Activated CD4-positive, alpha-beta T cell treated with anti-CD3 and anti-CD28 coated beads, Interleukin-2, amount 50 U/mL, for 16 hours (primary cell): ENCODE data around the gene PPM1F.

Experiments used
- DNase-seq: peaks from one replicate; pipeline ENCODE4 v3.0.0-alpha.2; 2020

The PPM1F gene, protein sequence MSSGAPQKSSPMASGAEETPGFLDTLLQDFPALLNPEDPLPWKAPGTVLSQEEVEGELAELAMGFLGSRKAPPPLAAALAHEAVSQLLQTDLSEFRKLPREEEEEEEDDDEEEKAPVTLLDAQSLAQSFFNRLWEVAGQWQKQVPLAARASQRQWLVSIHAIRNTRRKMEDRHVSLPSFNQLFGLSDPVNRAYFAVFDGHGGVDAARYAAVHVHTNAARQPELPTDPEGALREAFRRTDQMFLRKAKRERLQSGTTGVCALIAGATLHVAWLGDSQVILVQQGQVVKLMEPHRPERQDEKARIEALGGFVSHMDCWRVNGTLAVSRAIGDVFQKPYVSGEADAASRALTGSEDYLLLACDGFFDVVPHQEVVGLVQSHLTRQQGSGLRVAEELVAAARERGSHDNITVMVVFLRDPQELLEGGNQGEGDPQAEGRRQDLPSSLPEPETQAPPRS

DNA sequence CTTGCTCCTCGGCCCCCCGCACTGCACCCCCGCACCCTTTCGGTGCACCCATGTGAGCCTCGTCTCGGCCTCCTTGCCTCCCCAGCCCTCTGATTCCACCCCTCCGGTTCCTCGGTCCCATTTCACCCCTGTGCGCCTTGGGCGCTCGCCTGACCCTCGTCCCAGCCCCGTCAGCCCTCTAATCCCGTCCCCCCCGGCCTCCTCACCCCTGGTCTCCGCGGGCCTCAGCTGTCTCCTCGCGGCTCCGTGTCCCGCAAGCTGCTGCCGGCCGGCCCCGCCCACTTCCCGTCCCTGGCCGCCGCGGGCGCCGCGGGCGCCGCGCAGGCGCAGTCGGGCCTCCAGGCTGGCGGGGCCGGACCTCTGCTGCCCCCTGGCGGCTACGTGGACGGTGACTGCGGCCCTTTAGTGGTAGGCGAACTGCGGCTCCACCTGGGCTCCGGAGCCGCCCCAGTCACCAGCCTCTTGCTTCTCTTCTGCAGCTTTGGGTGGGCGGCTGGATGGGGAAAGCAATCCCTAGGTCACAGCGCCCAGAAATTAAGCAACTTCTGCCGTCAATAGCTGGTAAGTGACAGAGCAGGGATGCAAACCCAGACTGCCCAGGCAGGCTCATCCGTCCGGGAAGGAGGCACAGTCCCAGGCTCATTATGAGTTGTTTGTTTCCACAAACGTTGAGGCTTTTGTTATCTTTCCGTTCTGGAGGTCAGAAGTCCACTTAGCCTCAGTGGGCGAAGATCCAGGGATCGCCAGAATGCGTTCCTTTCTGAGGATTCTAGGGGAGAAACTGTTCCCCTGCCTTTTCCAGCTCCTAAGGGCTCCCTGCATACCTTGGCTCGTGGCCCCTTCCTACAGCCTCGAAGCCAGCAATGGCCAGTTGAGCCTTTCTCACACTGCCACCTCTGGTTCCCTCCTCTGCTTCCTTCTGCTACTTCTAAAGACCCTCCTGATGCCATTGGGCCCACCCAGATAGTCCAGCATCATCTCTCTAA, at the start of gene PPM1F:
PPM1F (minus strand) TSS at position 263 of the 986 bp plus-strand sequence. CDS start 6,800 bp downstream, outside the sequence.
- DNase-seq: peak; percentile 87

DNA sequence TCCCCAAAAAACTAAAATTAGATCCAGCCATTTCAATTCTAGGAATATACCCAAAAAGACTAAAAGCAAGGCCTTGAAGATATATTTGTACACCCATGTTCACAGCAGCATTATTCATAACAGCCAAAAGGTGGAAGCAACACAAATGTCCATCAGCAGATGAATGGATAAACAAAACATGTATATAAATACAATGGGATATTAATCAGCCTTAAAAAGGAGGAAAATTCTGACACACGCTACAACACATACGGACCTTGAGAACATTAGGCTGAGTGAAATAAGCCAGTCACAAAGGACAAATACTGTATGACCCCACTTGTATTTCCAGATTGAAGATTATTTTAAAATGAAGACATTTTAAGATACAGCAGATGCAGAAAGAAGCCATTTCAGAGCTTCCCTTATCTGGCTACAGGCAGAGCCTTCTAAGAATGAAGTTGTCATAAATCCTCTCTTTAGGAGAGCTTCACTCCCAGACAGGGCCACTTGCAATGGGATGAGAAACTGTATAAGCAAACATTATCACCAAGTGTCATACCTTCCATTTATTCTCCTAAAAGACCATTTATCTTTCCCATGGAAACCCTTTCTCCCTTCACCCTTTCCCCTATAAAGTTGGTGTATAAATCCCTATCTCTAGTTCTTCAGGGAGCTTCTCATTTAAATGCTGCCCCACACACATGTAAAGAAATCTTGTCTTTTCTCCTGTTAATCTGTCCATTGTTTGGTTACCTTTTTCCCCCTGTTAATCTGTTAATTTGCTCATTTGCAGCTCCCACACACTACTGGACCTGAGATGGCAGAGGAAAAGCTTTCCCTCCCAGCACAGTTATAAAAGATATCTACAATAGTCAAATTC, 49.2 kb upstream of the PPM1F start:
- DNase-seq: no peak

DNA sequence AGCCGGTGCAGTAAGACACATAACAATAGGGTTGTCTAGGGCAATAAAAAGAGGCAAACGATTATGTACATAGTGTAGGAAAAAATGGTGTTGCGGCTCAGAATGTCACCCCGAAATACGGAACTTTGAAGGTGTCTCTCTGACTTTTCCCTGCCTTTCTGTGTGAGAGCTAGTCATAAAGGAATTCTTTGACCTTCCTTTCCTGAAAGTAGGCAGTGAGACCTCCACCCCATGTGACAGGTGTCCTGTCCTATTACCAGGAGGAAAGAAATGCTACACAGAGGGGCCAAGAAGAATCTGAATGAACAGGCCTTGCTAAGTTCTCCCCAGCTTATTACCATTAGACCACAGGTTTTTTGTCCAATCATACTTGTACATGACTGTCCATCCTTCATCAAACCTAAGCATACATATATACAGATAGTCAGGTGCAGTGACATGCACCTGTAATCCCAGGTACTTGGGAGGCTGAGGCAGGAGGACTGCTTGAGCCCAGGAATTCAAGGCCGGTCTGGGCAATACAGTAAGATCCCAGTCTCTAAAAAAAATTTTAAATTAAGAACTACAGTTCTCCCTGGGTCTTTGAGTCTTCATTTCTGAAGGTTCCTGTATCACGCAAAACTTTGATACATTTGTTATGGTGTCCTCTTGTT, 46.1 kb upstream of the PPM1F start:
- no peak for DNase-seq

DNA sequence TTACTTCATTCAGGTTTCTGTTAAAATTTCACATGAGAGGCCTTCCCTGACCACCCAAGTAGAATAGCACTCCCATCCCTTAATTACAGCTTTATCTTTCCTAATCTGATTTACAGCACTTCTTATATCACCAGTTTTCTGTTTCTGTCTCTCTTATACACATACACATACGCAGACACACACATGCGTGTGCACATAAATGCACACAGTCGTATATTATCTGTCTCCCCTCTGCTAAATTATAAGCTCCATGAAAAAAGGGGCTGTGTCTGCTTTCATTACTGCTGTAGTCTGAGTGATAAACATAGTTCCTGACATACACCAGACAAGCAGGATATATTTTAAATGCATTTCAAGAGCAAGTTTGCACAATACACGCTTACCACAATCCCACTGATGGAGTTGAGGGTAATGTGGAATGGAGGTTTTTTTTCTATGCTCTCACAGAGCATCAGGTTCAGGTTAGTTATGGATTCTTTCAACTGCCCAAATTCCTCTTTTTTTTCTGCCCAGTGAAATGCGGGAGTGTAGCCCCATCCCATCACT, 43.6 kb upstream of the PPM1F start:
- no peak for DNase-seq

DNA sequence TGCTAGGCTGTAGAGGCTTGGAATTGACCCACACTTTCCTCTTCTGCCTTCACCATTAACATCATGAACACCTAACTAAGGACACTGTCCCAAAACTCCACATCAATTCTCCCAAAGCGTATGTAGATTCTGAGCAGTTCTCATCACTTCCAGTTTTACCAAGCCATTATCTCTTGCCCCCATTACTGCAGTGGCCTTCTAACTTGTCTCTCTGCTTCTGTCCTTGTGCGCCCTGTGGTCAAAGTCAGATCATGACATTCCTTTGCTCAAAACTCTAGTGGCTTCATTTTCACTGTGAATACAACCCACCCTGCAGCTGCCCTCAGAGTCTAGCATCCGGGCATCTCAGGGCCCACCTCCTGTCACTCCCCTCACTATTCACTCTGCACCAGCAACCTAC, 43.0 kb upstream of the PPM1F start:
- DNase-seq: no peak

DNA sequence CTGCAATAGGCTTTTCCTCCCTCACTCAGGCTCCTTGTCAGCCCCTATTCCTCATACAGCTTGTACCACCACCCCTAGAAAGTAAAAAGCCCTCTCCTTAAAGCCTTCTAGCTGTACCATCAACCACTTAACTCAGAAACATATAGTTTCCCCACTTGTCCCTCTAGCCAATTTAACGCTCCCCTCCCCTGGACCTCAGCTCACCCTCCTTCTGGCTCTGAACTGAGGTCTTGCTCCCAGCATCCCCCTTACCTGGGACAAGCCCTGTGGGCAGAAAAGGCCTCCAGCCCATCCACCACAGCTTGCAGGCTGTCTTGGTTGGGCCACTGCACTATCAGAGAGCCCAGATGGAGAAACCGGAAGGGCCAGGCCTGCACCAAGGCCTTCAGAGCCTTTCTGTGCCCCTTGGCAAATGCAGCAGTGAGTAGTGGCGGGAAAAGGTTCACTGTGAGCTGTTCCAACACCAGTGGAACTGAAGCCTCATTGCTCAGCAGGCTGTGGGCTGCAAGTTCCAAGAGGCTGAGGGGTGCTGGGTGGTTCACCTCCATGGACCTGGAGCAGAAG, 42.3 kb upstream of the PPM1F start:
- DNase-seq: no peak

DNA sequence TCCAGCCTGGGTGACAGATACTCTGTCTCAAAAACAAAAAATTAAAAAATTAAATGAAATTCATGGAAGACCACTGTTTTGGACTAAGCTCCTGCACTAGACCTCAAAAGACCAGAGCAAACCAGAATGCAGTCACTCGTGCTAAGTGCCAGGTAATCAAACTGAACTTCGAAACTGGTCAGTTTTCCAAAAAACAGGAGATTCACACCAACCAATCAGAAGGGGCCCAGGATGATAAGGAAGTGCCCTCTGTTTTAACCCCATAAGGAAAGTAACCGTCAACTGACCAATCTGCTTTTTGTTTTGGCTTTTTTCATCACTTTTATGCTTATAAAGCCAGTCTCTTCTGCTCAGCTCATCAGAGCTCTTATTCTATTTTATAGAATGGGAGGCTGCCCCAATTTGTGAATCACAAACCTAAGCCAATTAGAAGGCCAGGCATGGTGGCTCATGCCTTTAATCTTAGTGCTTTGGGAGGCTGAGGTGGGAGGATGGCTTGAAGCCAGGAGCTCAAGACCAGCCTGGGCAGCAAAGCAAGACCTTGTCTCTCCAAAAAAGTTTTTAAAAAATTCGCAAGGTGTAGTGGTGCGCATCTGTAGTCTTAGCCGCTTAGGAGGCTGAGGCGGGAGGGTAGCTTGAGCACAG, 40.1 kb upstream of the PPM1F start:
- no peak for DNase-seq

DNA sequence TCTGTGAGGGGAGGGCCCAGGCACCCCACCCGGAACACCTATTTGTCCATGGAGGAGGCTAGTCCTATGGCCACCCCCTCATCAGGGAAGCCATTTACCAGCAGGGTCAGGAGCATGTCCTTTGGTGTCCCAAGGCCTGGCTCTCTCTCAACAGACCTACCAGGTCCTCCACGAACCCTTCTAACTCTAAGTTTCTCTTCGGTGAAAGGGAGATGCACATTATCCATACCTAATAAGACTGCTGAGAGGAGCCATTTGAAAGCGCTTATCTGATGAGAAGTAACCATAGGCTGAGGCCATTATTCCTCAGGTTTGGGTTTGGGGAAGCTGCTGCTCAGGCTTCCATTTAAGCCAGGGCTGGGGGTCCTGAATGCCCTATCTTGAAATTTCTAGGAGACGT, 39.1 kb upstream of the PPM1F start:
- no peak for DNase-seq

DNA sequence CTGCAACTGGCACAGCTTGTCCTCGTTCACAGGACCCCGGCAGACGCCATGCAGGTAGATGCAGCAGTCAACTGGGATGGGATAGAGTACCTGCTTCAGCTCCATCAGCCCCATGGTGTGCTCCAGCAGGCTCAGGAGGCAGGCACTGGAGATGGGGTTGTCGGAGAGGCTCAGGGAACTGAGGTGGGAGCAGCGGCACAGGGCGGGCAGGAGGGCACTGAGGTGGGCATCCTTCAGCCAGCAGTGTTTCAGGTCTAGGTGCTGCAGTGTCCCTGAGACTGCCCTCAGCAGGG, 38.6 kb upstream of the PPM1F start:
- no peak for DNase-seq

DNA sequence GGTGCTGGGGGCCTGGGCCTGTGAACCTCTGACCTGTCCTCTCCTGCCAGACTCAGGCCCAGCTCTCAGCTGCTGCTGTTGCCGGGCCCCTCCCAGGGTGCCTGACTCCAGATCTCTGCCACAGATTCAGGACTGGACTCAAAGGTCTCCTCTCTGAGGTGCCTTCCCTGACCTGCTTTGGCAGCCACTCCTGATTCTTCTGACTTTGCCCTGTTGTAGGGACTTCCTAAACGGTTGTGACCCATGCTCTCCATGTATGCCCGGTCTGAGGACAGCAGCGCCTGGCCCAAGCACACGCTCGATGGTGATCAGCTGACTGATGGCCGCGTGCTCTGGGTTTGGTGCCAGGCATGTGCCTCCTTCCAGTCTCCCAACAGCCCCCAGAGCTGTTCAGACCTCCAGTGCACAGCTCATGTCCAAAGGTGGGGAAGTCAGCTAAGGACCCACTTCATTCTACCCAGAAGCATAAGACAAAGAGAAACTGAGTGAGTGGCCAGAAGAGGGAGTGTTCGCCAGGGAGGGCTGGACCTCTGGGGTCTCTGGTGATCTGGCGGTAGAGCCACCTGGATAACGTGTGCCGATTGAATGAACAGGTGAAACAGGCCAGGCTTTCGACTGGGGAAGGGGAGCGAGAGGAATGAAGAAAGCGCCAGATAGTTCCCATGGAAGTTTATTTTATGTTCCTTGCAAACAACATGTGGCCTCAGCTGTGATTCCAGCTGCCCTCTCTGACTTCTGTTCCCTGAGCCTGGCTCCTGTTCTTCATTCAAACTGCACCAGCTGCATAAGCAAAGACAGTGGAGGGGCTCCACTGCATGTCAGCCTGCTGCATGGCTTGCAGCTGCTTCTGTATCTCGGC, 38.0 kb upstream of the PPM1F start:
- DNase-seq: no peak

DNA sequence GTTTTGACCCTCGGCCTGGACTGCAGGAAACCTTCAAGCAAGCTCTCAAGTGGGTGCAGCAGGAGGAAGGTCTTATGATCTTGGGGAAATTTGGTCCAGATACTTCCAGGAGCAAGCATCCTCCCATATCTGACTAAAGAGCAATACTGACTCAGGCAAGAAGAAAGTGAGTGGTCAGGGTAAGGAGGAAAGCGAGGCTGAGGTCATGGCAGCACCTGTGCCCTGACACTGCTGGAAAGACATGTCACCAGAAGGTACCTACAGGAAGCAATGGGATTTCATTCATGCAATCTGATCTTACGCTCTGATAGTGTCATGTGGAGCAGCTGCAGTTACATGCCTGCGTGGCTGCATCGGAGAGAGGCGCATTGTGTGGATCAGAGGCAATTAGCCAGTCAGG, 36.4 kb upstream of the PPM1F start:
- no peak for DNase-seq

DNA sequence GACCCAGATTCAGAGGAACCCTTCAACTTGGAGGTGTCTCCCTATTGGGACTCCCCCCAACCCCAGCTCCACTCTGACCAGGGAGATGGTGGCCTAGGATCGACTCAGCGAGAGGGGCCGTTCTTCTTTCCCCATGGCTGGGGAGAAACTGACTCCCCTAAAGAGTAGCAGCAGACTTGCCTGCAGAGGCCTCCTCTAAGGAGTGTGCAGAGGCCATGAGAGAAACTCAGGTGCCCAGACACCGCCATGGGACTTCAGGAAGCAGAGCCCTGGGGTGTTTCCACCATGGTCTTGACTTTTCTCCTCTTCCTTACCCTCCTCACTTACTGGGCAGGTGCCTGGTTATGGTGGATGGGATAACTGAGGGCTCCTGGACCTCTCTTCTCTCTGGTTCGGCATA, 32.6 kb upstream of the PPM1F start:
- DNase-seq: no peak

DNA sequence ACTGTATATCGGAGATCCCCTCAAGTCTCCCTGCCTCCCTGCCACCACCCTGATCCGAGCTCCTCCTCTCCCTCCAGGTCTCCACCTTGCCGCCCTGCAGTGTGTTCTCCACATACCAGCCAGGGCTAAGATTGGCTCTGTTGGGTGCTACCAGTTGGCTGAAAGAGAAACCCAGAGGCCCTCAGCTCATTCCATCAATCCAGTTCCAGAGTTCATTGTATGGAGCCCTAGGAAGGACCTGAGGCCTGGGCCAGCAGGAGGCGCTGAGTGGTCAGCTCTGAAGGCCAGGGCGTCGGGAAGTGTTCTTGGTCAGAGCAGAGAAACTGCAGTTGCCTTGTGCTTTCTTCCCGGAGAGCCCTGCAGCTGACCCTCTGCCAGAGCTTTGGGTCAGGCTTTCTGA, 32.1 kb upstream of the PPM1F start:
- DNase-seq: no peak

DNA sequence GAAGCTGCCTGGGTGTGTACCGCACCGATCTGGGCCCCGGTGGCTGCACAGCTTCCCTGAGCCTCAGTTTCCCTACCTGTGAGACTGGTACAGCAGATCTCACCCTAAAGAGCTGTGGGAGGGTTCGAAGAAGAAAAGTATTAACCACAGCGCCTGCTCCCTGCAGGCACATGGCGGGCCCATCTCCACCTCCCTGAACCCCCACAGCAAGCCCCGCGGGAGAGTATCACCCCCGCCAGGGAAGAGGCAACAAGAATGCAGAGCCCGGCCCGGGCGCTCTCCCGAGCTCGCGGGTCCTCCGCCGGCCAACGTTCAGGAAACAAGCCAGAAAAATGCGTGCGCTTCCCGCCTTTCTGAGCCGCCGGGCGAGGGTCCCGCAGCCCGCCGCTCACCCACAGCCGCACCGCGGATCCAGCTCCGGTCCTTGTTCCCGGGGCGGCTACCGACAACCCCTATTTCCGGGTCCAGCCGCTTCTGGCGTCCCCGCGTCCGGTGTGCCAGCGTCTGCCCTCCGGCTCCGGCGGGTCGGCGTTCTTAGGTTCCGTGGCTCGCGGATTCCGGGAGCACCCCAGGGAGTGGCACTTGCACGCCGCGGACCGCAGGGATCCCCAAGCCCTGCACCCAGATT, 29.8 kb upstream of the PPM1F start, which contains the start of gene TOP3B:
TOP3B (minus strand) TSS at position 450 of the 628 bp plus-strand sequence. CDS start 7,078 bp downstream, outside the sequence.
- DNase-seq: peak; percentile 86

DNA sequence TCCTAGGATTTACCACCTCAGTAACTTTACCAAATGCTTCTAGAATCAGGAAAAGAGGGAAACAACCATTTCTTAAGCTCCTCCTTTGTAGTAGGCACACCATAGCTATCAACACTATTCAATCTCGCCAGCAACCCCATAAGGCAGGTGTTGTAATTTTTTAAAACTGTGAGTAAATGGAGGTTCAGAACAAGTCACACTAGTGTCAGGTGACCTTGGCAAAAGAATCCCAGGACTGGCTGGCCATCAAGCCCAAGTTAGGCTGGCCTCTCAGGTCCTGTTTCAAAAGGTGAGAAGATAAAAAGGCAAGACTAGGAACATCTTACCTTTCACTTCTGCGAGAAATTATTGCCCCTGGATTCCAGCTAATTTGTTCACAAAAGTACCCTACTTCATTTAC, 29.2 kb upstream of the PPM1F start:
- DNase-seq: no peak

DNA sequence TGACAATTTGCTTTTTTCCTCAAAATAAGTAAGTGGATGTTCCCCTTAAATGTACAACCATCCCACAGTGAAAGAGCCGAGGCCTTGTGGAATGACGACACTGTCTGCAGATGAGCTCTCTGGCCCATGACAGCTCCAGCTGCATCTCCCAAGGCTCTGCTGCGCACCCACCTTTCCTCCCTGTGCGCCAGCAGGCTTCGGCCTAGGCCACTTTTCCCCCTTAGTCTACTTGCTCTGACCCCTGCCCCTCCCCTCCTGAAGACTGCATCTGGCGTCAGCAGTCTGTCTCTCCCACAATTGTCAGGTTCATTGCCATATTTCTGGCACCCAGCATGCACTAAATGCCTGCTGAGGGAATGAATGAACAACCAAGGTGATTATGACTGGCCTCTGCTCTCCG, 27.9 kb upstream of the PPM1F start:
- DNase-seq: no peak

DNA sequence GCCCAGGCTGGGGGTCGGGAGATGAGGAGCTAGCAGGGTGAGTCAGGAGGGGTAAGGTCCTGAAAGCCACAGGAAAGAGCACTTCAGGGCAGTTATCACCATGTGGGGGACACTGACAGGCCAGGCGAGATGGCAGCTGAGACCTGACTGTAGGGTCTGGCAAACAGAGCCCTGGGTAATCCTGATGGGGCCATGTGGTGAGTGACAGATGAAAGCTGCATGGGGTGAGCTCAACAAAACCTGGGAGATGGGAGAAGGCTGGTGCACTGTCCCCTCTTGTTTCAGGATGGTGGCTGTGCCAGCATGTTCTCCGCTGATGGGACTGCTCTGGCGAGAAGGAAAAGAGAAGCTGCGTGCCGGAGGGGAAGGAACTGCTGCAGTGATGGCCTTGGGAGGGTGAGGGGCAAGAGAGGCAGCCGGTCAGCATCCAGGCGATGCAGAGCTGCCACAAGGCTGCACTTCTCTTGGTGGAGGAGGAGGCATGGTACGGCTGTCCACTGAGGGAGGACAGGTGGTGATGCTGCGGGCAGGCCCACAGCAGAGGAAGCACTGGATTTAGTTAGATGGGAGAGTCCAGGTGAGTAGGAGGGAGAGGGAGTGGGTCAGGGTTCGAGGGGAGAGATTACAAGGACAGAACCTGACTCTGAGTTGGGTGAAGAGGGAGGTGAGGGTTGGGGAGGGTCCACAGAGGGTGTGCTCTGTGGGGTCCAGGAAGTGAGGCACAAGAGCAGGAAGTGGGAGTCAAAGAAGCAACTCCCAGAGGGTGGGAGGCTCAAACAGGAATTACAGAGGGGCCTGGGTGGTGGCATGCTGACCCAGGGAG, 26.1 kb upstream of the PPM1F start:
- no peak for DNase-seq

DNA sequence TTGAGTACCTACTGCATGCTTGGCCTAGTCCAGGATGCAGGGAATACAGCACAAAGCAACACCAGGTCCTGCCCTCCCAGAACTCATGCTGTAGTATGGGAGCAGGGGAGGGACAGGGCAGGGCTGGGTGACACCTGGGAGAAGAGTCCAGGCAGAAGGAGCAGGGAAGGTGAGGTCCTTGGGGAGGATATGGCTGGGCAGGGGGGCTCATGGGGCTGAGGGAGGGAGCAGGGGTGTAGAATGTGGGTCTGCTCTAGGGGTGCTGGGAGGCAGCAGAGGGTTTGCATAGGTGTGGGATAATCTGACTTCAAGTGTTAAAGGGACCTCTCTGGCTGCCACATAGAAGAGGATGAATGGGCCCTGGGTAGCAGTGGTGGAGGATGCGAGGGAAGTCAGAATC, 25.2 kb upstream of the PPM1F start:
- DNase-seq: no peak

DNA sequence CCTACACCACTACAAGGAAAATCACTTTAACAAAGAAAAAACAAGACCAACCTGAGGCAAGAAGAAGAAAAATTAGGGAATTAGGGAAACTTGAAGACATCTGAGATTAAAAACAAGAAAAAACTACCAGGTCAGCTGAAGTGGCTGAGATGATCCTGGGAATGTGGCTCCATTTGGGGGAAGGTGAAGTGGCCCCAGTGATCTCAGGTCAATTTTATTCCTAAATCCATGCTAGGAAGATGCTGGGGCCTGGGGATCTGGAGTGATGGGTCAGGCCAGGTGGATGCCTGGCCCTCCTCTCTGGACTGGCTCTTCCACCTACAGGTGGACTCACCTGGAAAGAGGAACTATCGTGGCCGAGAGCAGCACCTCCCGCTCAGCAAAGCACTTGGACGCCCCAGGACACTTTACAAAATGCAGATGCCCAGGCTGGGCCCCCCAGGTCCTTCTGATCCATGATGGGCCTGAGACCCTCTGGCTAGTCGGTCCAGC, 23.3 kb upstream of the PPM1F start:
- DNase-seq: no peak
